Right atrium auricular region (tissue), 2 donors: ENCODE data around the gene SLC6A12. TPM values are rescaled to one million over a fixed set of nuclear protein-coding genes. Genes with fewer than 3 reads are reported as not detected.

ENCODE experiments used
- DNase-seq: peaks from one replicate; pipeline ENCODE4 v3.0.0-alpha.2; 2019; ENCODE audit warnings: low spot score
- H3K27ac ChIP-seq, 2 donors: fragments of 200-600 bp; sonication (generic); 1 replicate in 1 of 2; 2 replicates in 1 of 2; pipeline ENCODE4 v1.5.1; 2016 to 2019
- H3K27me3 ChIP-seq, 2 donors: fragments of 200-600 bp; sonication (generic); one replicate each; pipeline versions ENCODE4 v1.5.1 to v1.6.0; 2017 to 2019
- H3K36me3 ChIP-seq: fragments of 200-600 bp; sonication (generic); one replicate; pipeline ENCODE4 v1.5.1; 2016
- H3K4me1 ChIP-seq, 2 donors: fragments of 200-600 bp; sonication (generic); one replicate each; pipeline versions ENCODE4 v1.5.1 to v1.6.0; 2017 to 2019
- H3K4me3 ChIP-seq, 2 donors: fragments of 200-600 bp; sonication (generic); 1 replicate in 1 of 2; 2 replicates in 1 of 2; pipeline ENCODE4 v1.5.1; 2017 to 2019; ENCODE audit warnings: mild to moderate bottlenecking in 1 of 2, moderate library complexity in 1 of 2
- H3K9me3 ChIP-seq, 2 donors: fragments of 200-600 bp; sonication (generic); one replicate each; pipeline ENCODE4 v1.5.1; 2019
- total RNA-seq, 2 donors: library from RNA; depleted of rRNA; stranded (reverse); fragments of >200 nt; gene quantifications; one replicate each; pipeline ENCODE4 v1.1.0, GENCODE V29; 2016
- TF ChIP-seq, protein P1 (sequence below), 2 donors: fragments of 200-600 bp; sonication (generic); IDR thresholded peaks; one replicate each; pipeline ENCODE4 v1.5.1; 2019; ENCODE audit warnings: antibody characterized with exemption in 2 of 2

Gene SLC6A12
- total RNA-seq, 2 donors from 2014 or later, result 1.1 TPM; not detected in 1

GRCh38 chr12:209246-209645 is 4.7 kb downstream of the SLC6A12 start:
- H3K27me3 ChIP-seq, result no peaks in the 10 kb centered on the region
- H3K27ac ChIP-seq, result no peak overlapping the region
- H3K4me1 ChIP-seq, result peaks cover 0 to 14% of the 10 kb centered on the region in 2 donors
- H3K9me3 ChIP-seq, result no peaks in the 10 kb centered on the region
- no peaks in the 10 kb centered on the region for H3K36me3 ChIP-seq
- DNase-seq, result no peak
- TF ChIP-seq, protein P1, sequence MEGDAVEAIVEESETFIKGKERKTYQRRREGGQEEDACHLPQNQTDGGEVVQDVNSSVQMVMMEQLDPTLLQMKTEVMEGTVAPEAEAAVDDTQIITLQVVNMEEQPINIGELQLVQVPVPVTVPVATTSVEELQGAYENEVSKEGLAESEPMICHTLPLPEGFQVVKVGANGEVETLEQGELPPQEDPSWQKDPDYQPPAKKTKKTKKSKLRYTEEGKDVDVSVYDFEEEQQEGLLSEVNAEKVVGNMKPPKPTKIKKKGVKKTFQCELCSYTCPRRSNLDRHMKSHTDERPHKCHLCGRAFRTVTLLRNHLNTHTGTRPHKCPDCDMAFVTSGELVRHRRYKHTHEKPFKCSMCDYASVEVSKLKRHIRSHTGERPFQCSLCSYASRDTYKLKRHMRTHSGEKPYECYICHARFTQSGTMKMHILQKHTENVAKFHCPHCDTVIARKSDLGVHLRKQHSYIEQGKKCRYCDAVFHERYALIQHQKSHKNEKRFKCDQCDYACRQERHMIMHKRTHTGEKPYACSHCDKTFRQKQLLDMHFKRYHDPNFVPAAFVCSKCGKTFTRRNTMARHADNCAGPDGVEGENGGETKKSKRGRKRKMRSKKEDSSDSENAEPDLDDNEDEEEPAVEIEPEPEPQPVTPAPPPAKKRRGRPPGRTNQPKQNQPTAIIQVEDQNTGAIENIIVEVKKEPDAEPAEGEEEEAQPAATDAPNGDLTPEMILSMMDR (IDR thresholded peaks at IDR 0.05), result no peak
- no peak overlapping the region for H3K4me3 ChIP-seq

- Histone ChIP-seq H3K4me1 (peaks cover 0 to 18% of the 10 kb centered on the region in 2 donors), H3K27me3 (no peaks in the 10 kb centered on the region), H3K9me3 (no peaks in the 10 kb centered on the region), H3K36me3 (no peaks in the 10 kb centered on the region), H3K27ac (no peak overlapping the region), H3K4me3 (no peak overlapping the region)
- TF ChIP-seq, protein P1 (IDR thresholded peaks at IDR 0.05), result no peak
- DNase-seq, result no peak
These were observed 5.1 kb downstream of the SLC6A12 start for GRCh38 chr12:208813-209212.

DNA sequence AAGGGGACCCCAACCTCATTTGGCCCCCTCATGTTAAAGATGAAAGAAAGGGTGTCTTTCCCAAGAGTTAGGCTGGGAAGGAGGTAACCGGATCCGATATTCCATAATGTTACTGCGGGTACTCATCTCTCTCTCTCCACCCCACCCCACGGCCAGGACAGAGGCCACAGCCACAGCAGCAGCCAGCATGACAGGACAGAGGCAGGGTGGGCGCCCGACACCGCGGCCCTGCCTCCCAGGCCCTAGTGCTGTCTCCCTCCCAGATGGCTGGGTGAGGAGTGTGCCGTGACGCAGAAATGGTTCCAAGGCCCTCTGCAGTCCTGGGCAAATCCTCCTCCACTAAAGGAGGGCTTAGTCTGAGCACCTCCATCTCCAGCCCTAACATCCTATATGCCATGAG is 6.2 kb downstream of the SLC6A12 start:
- Histone ChIP-seq H3K4me1 (peaks cover 0 to 10% of the 10 kb centered on the region in 2 donors), H3K36me3 (no peaks in the 10 kb centered on the region), H3K4me3 (no peak overlapping the region), H3K27ac (no peak overlapping the region), H3K27me3 (no peaks in the 10 kb centered on the region), H3K9me3 (no peaks in the 10 kb centered on the region)
- TF ChIP-seq, protein P1 (IDR thresholded peaks at IDR 0.05), result no peak
- DNase-seq, result no peak

DNA sequence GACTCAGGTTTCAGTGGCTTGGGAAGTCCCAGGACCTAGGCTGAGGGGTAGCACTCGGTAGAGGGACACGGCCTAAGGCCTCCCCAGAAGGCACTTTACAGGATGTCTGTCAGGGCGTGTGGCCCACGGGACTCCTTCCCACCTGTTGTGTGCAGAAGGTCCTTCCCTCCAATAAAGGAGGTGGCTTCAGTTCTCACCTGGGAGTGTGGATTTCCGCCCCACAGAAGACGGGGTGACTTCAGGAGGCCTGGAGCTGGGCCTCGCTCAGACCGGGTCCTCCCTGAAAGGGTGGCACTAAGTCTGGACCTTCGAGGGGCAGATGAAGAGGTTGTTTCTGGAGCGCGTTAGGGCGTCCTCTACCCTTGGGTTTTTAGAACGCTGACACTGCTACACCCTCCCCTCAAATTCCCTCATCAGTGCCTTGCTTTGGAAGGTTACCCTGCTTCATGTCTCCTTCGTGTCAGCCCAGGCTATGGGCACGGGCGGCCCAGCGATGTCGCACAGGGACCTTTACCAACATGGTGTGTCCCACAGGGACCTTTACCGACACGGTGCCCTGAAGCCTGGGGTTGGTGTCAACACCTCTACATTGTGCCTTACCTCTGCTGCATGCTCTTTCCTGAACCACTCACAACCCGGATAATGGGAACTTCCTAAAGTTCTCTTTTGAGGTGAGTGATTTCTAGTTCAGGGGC is 7.1 kb downstream of the SLC6A12 start:
- no peak overlapping the region for H3K4me3 ChIP-seq
- no peaks in the 10 kb centered on the region for H3K36me3 ChIP-seq
- TF ChIP-seq, protein P1 (IDR thresholded peaks at IDR 0.05), result no peak
- DNase-seq, result no peak
- peaks cover 0 to 7% of the 10 kb centered on the region in 2 donors for H3K4me1 ChIP-seq
- H3K9me3 ChIP-seq, result no peaks in the 10 kb centered on the region
- H3K27ac ChIP-seq, result no peak overlapping the region
- no peaks in the 10 kb centered on the region for H3K27me3 ChIP-seq

GRCh38 chr12:205026-205425 is 8.9 kb downstream of the SLC6A12 start:
- Histone ChIP-seq H3K36me3 (no peaks in the 10 kb centered on the region), H3K27me3 (no peaks in the 10 kb centered on the region)
- TF ChIP-seq, protein P1 (IDR thresholded peaks at IDR 0.05), result no peak

DNA sequence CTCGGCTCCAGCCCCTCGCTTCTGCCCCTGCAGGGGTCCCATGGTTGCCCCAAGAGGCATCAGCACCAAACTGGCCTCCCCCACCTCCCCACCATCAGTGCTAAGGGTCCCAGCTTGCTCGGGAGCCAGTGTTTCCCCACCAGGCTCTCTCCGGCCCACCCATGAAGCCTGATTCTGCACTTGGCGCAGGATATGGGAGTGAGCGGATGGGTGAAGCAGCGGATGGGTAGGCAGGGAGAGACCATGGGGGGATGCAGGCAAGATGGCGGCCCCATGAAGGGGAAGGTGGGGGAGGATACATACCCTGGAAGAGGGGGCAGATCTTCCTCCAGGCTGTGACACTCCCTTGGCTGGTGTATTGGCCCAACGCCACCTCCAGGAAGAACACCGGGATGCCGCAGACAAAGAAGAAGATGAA is 9.7 kb downstream of the SLC6A12 start:
- TF ChIP-seq, protein P1 (IDR thresholded peaks at IDR 0.05), result no peak
- DNase-seq, result no peak
- no peaks in the 10 kb centered on the region for H3K9me3 ChIP-seq
- H3K4me1 ChIP-seq, result peaks cover 0 to 7% of the 10 kb centered on the region in 2 donors
- H3K4me3 ChIP-seq, result no peak overlapping the region
- no peak overlapping the region for H3K27ac ChIP-seq
- H3K27me3 ChIP-seq, result no peaks in the 10 kb centered on the region
- no peaks in the 10 kb centered on the region for H3K36me3 ChIP-seq

More at GRCh38 chr12:205026-205425, 8.9 kb downstream of the SLC6A12 start:
- no peak for DNase-seq
- Histone ChIP-seq H3K9me3 (no peaks in the 10 kb centered on the region), H3K4me1 (peaks cover 0 to 7% of the 10 kb centered on the region in 2 donors), H3K27ac (no peak overlapping the region), H3K4me3 (no peak overlapping the region)
